OCI-LY7 (cell line): Measurements from ENCODE around the gene PRR5L. TPM values are rescaled to one million over a fixed set of nuclear protein-coding genes. Genes with fewer than 3 reads are reported as not detected.

Source experiments
- BruUV-seq: library from RNA; stranded (reverse); fragments of 400-500 nt; replicated peaks from 2 replicates; lab custom pipeline; 2021; lab: Mats Ljungman, UMichigan
- CTCF ChIA-PET: fragments of 300-600 bp; sonication (Branson Sonifier 250); formaldehyde crosslinking; loops from one replicate; lab custom pipeline; 2022; ENCODE audit warnings: antibody characterized with exemption; ENCODE audit not compliant: unreplicated experiment; lab: Charles Lee
- POLR2A ChIA-PET: fragments of 300-600 bp; sonication (Branson Sonifier 250); formaldehyde crosslinking; loops from one replicate; lab custom pipeline; 2022; ENCODE audit warnings: antibody characterized with exemption; lab: Charles Lee
- DNase-seq: peaks from one replicate; pipeline ENCODE4 v3.0.0-alpha.2; 2015; ENCODE audit warnings: low spot score
- H2AFZ ChIP-seq: fragments of 200-600 bp; sonication (generic), shearing (Covaris generic); 2 replicates; pipeline ENCODE4 v1.6.1; 2014; ENCODE audit warnings: mild to moderate bottlenecking, antibody characterized with exemption, low read length, moderate library complexity
- H3K27ac ChIP-seq: fragments of 200-600 bp; sonication (generic); 2 replicates; pipeline ENCODE4 v1.5.1; 2014; ENCODE audit warnings: mixed run types, low read depth, mild to moderate bottlenecking, moderate library complexity, low read length, inconsistent platforms; ENCODE audit not compliant: poor library complexity, severe bottlenecking
- H3K36me3 ChIP-seq: fragments of 200-600 bp; sonication (generic); 2 replicates; pipeline ENCODE4 v1.6.1; 2014; ENCODE audit warnings: mild to moderate bottlenecking, antibody characterized with exemption, low read length, moderate library complexity, mixed read lengths; ENCODE audit not compliant: insufficient read depth
- H3K4me1 ChIP-seq: fragments of 200-600 bp; sonication (generic); 2 replicates; pipeline ENCODE4 v1.5.1; 2014; ENCODE audit warnings: mild to moderate bottlenecking, low read length; ENCODE audit not compliant: insufficient read depth, poor library complexity, severe bottlenecking
- H3K4me2 ChIP-seq: fragments of 200-600 bp; sonication (generic); 2 replicates; pipeline ENCODE4 v1.6.1; 2014; ENCODE audit warnings: mild to moderate bottlenecking, low read length
- H3K4me3 ChIP-seq: fragments of 200-600 bp; sonication (generic); 2 replicates; pipeline ENCODE4 v1.5.1; 2014; ENCODE audit warnings: mild to moderate bottlenecking, low read depth, low read length; ENCODE audit not compliant: poor library complexity, severe bottlenecking
- H3K79me2 ChIP-seq: fragments of 200-600 bp; sonication (generic); 2 replicates; pipeline ENCODE4 v1.6.1; 2016; ENCODE audit warnings: low read depth, mild to moderate bottlenecking, low read length, moderate library complexity, mixed read lengths; ENCODE audit not compliant: insufficient read depth
- H3K9me2 ChIP-seq: fragments of 200-600 bp; sonication (generic); 2 replicates; pipeline ENCODE4 v1.6.1; 2016; ENCODE audit warnings: mild to moderate bottlenecking, low read length, mixed read lengths; ENCODE audit not compliant: insufficient read depth
- H3K9me3 ChIP-seq: fragments of 200-600 bp; sonication (generic); 2 replicates; pipeline ENCODE4 v1.6.1; 2014; ENCODE audit warnings: mild to moderate bottlenecking, mixed run types, low read length, mixed read lengths
- H4K20me1 ChIP-seq: fragments of 200-600 bp; sonication (generic); 2 replicates; pipeline ENCODE4 v1.6.1; 2014; ENCODE audit warnings: mild to moderate bottlenecking, antibody characterized with exemption, low read length, moderate library complexity, mixed read lengths; ENCODE audit not compliant: insufficient read depth
- CTCF ChIP-seq: fragments of 200-600 bp; sonication (generic); conservative IDR thresholded peaks from 2 replicates; pipeline ENCODE4 v1.5.1; 2014; ENCODE audit warnings: mild to moderate bottlenecking, antibody characterized with exemption, low read length, moderate library complexity, mixed read lengths
- EZH2phosphoT487 ChIP-seq: fragments of 200-600 bp; sonication (generic); IDR thresholded peaks from 2 replicates; pipeline ENCODE4 v1.6.1; 2018; ENCODE audit warnings: low read depth, borderline replicate concordance, mild to moderate bottlenecking, mixed run types, antibody characterized with exemption, low read length, moderate library complexity, mixed read lengths
- intact Hi-C: fragments of 100-400 bp; cut with micrococcal nuclease; formaldehyde crosslinking; loops from one replicate; pipeline ENCODE4 v1.10.0; 2022; ENCODE audit not compliant: unreplicated experiment
- total RNA-seq, 2 experiments: library from RNA; depleted of rRNA in 1 of 2; stranded (reverse); fragments of >200 nt in 1 of 2; shearing (Covaris generic) in 1 of 2; gene quantifications; 2 replicates each; pipeline ENCODE4 v1.2.3, GENCODE V29; 2014 to 2022

Gene PRR5L
- total RNA-seq, 2 experiments from 2014 or later, result not detected

DNA sequence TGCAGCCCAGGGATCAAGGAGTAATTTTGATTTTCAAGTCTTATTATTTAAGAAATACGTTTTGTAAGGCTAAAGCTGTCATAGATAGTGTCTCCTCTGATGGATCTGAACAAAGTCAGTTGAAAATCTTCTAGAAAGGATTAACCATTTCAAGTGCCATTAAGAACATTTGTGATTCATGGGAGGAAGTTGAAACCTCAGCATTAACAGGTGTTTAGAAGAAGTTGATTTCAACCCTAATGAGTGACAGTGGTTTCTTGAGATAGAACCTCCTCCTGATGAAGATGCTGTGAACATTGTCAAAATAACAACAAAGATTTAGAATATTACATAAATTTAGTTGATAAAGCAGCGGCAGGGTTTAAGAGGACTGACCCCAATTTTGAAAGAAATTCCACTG lies 61.7 kb downstream of the PRR5L start:
- Histone ChIP-seq H3K4me1 (peaks cover 91% of the 10 kb centered on the region), H3K36me3 (no peaks in the 10 kb centered on the region), H3K4me2 (peak overlapping the region; percentile 57), H3K79me2 (no peaks in the 10 kb centered on the region), H3K4me3 (no peak overlapping the region), H3K9me3 (no peaks in the 10 kb centered on the region), H4K20me1 (no peaks in the 10 kb centered on the region), H3K27ac (peak overlapping the region; percentile 43), H3K9me2 (no peaks in the 10 kb centered on the region), H2AFZ (peak overlapping the region; percentile 35; the same call in 1 of the 2 replicates)
- DNase-seq, result peak; percentile 43
- intact Hi-C loops, result loop anchor here (5.0 kb wide), 2 partner anchors 66 to 134 kb away; no protein-coding TSS in a partner anchor
- ChIA-PET CTCF (no interaction called here), POLR2A (interaction anchor here (0.9 kb wide), 1 partner anchor 25 kb away, joined by 3 read pairs; no protein-coding TSS in a partner anchor)
- BruUV-seq, result no TSS peak
- no peak for TF ChIP-seq CTCF
- no peak for TF ChIP-seq EZH2phosphoT487

DNA sequence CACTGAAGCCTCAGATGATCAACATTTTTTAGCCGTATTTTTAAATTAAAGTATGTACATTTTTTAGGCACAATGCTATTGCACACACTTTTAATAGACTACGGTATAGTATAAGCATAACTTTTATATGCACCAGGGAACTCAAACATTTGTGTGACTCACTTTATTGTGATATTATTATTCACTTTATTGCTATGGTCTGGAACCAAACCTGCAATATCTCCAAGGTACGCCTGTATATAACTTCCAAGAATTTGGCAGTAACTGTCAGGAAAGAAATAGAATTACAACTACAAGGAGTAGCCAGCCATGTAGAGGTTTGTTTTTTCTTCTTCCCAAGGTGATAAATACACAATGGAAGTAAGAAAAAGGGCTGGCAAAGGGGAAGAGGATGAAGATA lies 62.3 kb downstream of the PRR5L start:
- Histone ChIP-seq H3K9me3 (no peaks in the 10 kb centered on the region), H3K4me3 (no peak overlapping the region), H3K36me3 (no peaks in the 10 kb centered on the region), H3K4me2 (peak overlapping the region; percentile 57), H2AFZ (peak overlapping the region; percentile 19; the same call in 1 of the 2 replicates), H4K20me1 (no peaks in the 10 kb centered on the region), H3K79me2 (no peaks in the 10 kb centered on the region), H3K9me2 (no peaks in the 10 kb centered on the region), H3K4me1 (peaks cover 97% of the 10 kb centered on the region), H3K27ac (peak overlapping the region; percentile 43)
- intact Hi-C loops, result loop anchor here (5.0 kb wide), 2 partner anchors 66 to 134 kb away; no protein-coding TSS in a partner anchor
- CTCF ChIA-PET, result no interaction called here
- POLR2A ChIA-PET, result no interaction called here
- DNase-seq, result no peak
- no peak for TF ChIP-seq EZH2phosphoT487
- no peak for TF ChIP-seq CTCF
- BruUV-seq, result no TSS peak

DNA sequence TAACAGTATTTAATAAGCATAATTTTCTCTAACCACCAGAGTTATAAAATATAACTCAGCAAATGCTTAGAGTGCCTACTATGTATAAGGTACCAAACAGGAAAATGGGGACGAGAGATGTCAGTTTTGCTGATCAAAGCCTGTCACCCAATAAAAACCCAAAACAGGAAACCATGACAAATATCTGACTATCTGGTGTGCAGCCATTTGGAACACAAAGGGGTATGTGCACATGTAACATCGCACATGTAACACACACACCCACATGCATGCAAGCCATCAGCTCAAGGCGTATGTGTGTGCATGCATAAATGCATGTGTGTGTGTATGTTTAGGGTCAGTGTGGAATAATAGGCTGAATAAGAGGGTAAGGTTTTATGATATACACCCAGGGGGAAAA lies 64.2 kb downstream of the PRR5L start:
- TF ChIP-seq CTCF (no peak), EZH2phosphoT487 (no peak)
- Histone ChIP-seq H3K79me2 (no peaks in the 10 kb centered on the region), H3K27ac (peak overlapping the region; percentile 31), H3K4me1 (peaks cover 96% of the 10 kb centered on the region), H3K9me2 (no peaks in the 10 kb centered on the region), H3K4me3 (peak overlapping the region; percentile 34), H4K20me1 (no peaks in the 10 kb centered on the region), H3K9me3 (no peaks in the 10 kb centered on the region), H2AFZ (peak overlapping the region; percentile 67), H3K36me3 (no peaks in the 10 kb centered on the region), H3K4me2 (peak overlapping the region; percentile 65)
- peak; percentile 19 for DNase-seq
- ChIA-PET POLR2A (interaction anchor here (1.2 kb wide), 1 partner anchor 13 kb away, joined by 4 read pairs; no protein-coding TSS in a partner anchor), CTCF (no interaction called here)
- intact Hi-C loops, result no loop called here
- BruUV-seq, result no TSS peak
